MM.1S (cell line): ENCODE results near the gene FAM180B.

Source experiments
- DNase-seq: peaks from one replicate; pipeline ENCODE4 v3.0.0-alpha.2; 2015
- H2AFZ ChIP-seq: fragments of 300-600 bp; sonication (generic); 2 replicates; pipeline ENCODE4 v1.6.0; 2016; ENCODE audit warnings: antibody characterized with exemption, low read length
- H3F3A ChIP-seq: fragments of 300-600 bp; sonication (generic); 2 replicates; pipeline ENCODE4 v1.6.1; 2016; ENCODE audit warnings: mild to moderate bottlenecking, antibody characterized with exemption, low read length, moderate library complexity, mixed read lengths; ENCODE audit not compliant: insufficient read depth
- H3K27ac ChIP-seq: fragments of 300-600 bp; sonication (generic); 2 replicates; pipeline ENCODE4 v1.5.1; 2016; ENCODE audit warnings: mild to moderate bottlenecking, low read length
- H3K27me3 ChIP-seq: fragments of 300-600 bp; sonication (generic); replicated peaks from 2 replicates; pipeline ENCODE4 v1.6.0; 2016; ENCODE audit warnings: low read length; ENCODE audit not compliant: insufficient read depth
- H3K36me3 ChIP-seq: fragments of 300-600 bp; sonication (generic); replicated peaks from 2 replicates; pipeline ENCODE4 v1.6.1; 2016; ENCODE audit warnings: mild to moderate bottlenecking, low read length, mixed read lengths; ENCODE audit not compliant: insufficient read depth
- H3K4me1 ChIP-seq: fragments of 300-600 bp; sonication (generic); 2 replicates; pipeline ENCODE4 v1.6.1; 2016; ENCODE audit warnings: low read length, mixed read lengths
- H3K4me2 ChIP-seq: fragments of 300-600 bp; sonication (generic); 2 replicates; pipeline ENCODE4 v1.6.0; 2016; ENCODE audit warnings: low read depth, low read length
- H3K4me3 ChIP-seq: fragments of 300-600 bp; sonication (generic); 2 replicates; pipeline ENCODE4 v1.5.1; 2016; ENCODE audit warnings: low read length, mixed read lengths
- H3K79me2 ChIP-seq: fragments of 300-600 bp; sonication (generic); 2 replicates; pipeline ENCODE4 v1.6.1; 2016; ENCODE audit warnings: mixed run types, low read length, mixed read lengths
- H3K9ac ChIP-seq: fragments of 300-600 bp; sonication (generic); 2 replicates; pipeline ENCODE4 v1.6.1; 2016; ENCODE audit warnings: low read length, mixed read lengths
- H3K9me2 ChIP-seq: fragments of 300-600 bp; sonication (generic); replicated peaks from 2 replicates; pipeline ENCODE4 v1.6.1; 2016; ENCODE audit warnings: mild to moderate bottlenecking, low read length, mixed read lengths; ENCODE audit not compliant: insufficient read depth
- H3K9me3 ChIP-seq: fragments of 300-600 bp; sonication (generic); replicated peaks from 2 replicates; pipeline ENCODE4 v1.6.1; 2016; ENCODE audit warnings: mild to moderate bottlenecking, low read length, mixed read lengths; ENCODE audit not compliant: insufficient read depth
- H4K20me1 ChIP-seq: fragments of 300-600 bp; sonication (generic); 2 replicates; pipeline ENCODE4 v1.6.1; 2016; ENCODE audit warnings: mild to moderate bottlenecking, low read length, moderate library complexity, mixed read lengths; ENCODE audit not compliant: insufficient read depth
- CTCF ChIP-seq: fragments of 300-600 bp; sonication (generic); IDR thresholded peaks from 2 replicates; pipeline ENCODE4 v1.5.1; 2016; ENCODE audit warnings: antibody characterized with exemption, low read length, mixed read lengths
- EZH2 ChIP-seq: fragments of 300-600 bp; sonication (generic); optimal IDR thresholded peaks from 2 replicates; pipeline ENCODE3; 2017; ENCODE audit warnings: low read depth, mild to moderate bottlenecking, antibody characterized with exemption, low read length, mixed read lengths
- EZH2phosphoT487 ChIP-seq: fragments of 300-600 bp; sonication (generic); IDR thresholded peaks from 2 replicates; pipeline ENCODE4 v1.6.1; 2018; ENCODE audit warnings: antibody characterized with exemption, low read length

FAM180B gene

GRCh38 chr11:47589977-47590861 is 3.7 kb downstream of the FAM180B start:
- no peaks in the 10 kb centered on the region for H3K9me3 ChIP-seq
- no peaks in the 10 kb centered on the region for H3K36me3 ChIP-seq
- no peaks in the 10 kb centered on the region for H3K27me3 ChIP-seq
- no peaks in the 10 kb centered on the region for H4K20me1 ChIP-seq
- H3K4me1 ChIP-seq: no peaks in the 10 kb centered on the region
- no peak overlapping the region for H3K4me2 ChIP-seq
- H3K27ac ChIP-seq: no peak overlapping the region
- H3K9ac ChIP-seq: no peak overlapping the region
- no peak for DNase-seq
- H2AFZ ChIP-seq: no peak overlapping the region
- no peak overlapping the region for H3K4me3 ChIP-seq
- TF ChIP-seq EZH2phosphoT487 (no peak), CTCF (no peak), EZH2 (no peak)
- no peaks in the 10 kb centered on the region for H3K79me2 ChIP-seq
- no peaks in the 10 kb centered on the region for H3K9me2 ChIP-seq
- H3F3A ChIP-seq: no peaks in the 10 kb centered on the region

- Histone ChIP-seq H3K9me2 (no peaks in the 10 kb centered on the region), H3K4me3 (no peak overlapping the region), H3K9me3 (no peaks in the 10 kb centered on the region), H3K9ac (no peak overlapping the region), H4K20me1 (no peaks in the 10 kb centered on the region), H3K4me1 (no peaks in the 10 kb centered on the region), H3K36me3 (no peaks in the 10 kb centered on the region), H3F3A (no peaks in the 10 kb centered on the region), H3K4me2 (no peak overlapping the region), H2AFZ (no peak overlapping the region), H3K79me2 (no peaks in the 10 kb centered on the region), H3K27me3 (no peaks in the 10 kb centered on the region), H3K27ac (no peak overlapping the region)
- DNase-seq: no peak
- TF ChIP-seq CTCF: no peak
- TF ChIP-seq EZH2: no peak
- no peak for TF ChIP-seq EZH2phosphoT487
Observed at GRCh38 chr11:47591764-47592163, 5.3 kb downstream of the FAM180B start.

GRCh38 chr11:47592251-47592650 is 5.8 kb downstream of the FAM180B start:
- Histone ChIP-seq H3K27me3 (no peaks in the 10 kb centered on the region), H3K79me2 (no peaks in the 10 kb centered on the region), H3K9ac (no peak overlapping the region), H2AFZ (no peak overlapping the region), H3K36me3 (no peaks in the 10 kb centered on the region), H3K9me3 (no peaks in the 10 kb centered on the region), H3K9me2 (no peaks in the 10 kb centered on the region), H3K4me1 (no peaks in the 10 kb centered on the region), H3K27ac (no peak overlapping the region), H3K4me3 (no peak overlapping the region), H4K20me1 (no peaks in the 10 kb centered on the region), H3K4me2 (no peak overlapping the region), H3F3A (no peaks in the 10 kb centered on the region)
- no peak for TF ChIP-seq CTCF
- TF ChIP-seq EZH2phosphoT487: no peak
- no peak for TF ChIP-seq EZH2
- no peak for DNase-seq
